OCI-LY1 (cell line): ENCODE data around the gene LRRC41.

Experiments
- H2AFZ ChIP-seq: fragments of 200-600 bp; sonication (generic), shearing (Covaris generic); 2 replicates; pipeline ENCODE4 v1.6.0; 2014; ENCODE audit warnings: antibody characterized with exemption, mild to moderate bottlenecking, low read length
- H3F3A ChIP-seq: fragments of 200-600 bp; sonication (generic), shearing (Covaris generic); 2 replicates; pipeline ENCODE4 v1.6.0; 2014; ENCODE audit warnings: mild to moderate bottlenecking, antibody characterized with exemption, low read length, moderate library complexity; ENCODE audit not compliant: insufficient read depth
- H3K27ac ChIP-seq: fragments of 200-600 bp; sonication (generic); 2 replicates; pipeline ENCODE4 v1.5.1; 2014; ENCODE audit warnings: low read length, mixed run types, mild to moderate bottlenecking, low read depth; ENCODE audit not compliant: poor library complexity, severe bottlenecking
- H3K27me3 ChIP-seq: fragments of 200-600 bp; sonication (generic); 2 replicates; pipeline ENCODE4 v1.6.0; 2014; ENCODE audit warnings: antibody characterized with exemption, mild to moderate bottlenecking, low read length, moderate library complexity; ENCODE audit not compliant: insufficient read depth
- H3K36me3 ChIP-seq: fragments of 200-600 bp; sonication (generic); 2 replicates; pipeline ENCODE4 v1.6.1; 2014; ENCODE audit warnings: mild to moderate bottlenecking, antibody characterized with exemption, low read length, moderate library complexity, mixed read lengths; ENCODE audit not compliant: insufficient read depth
- H3K4me1 ChIP-seq: fragments of 200-600 bp; sonication (generic); 2 replicates; pipeline ENCODE4 v1.5.1; 2014; ENCODE audit warnings: mild to moderate bottlenecking, low read length, moderate library complexity; ENCODE audit not compliant: insufficient read depth, severe bottlenecking
- H3K4me2 ChIP-seq: fragments of 200-600 bp; sonication (generic), shearing (Covaris generic); 2 replicates; pipeline ENCODE4 v1.6.1; 2014; ENCODE audit warnings: low read length
- H3K4me3 ChIP-seq: fragments of 200-600 bp; sonication (generic); 2 replicates; pipeline ENCODE4 v1.5.1; 2014; ENCODE audit warnings: low read length, low read depth, mild to moderate bottlenecking, mixed read lengths; ENCODE audit not compliant: poor library complexity, severe bottlenecking
- H3K79me2 ChIP-seq: fragments of 200-600 bp; shearing (Covaris generic); 2 replicates; pipeline ENCODE4 v1.6.1; 2016; ENCODE audit warnings: mixed run types, low read length, mixed read lengths; ENCODE audit not compliant: insufficient read depth
- H3K9ac ChIP-seq: fragments of 200-600 bp; sonication (generic), shearing (Covaris generic); 2 replicates; pipeline ENCODE4 v1.6.1; 2014; ENCODE audit warnings: mild to moderate bottlenecking, low read length, mixed read lengths
- H3K9me2 ChIP-seq: fragments of 200-600 bp; sonication (generic), shearing (Covaris generic); 2 replicates; pipeline ENCODE4 v1.6.1; 2014; ENCODE audit warnings: low read depth, mild to moderate bottlenecking, low read length, mixed read lengths
- H3K9me3 ChIP-seq: fragments of 200-600 bp; shearing (Covaris generic); 2 replicates; pipeline ENCODE4 v1.6.1; 2014; ENCODE audit warnings: low read length, mixed read lengths
- H4K20me1 ChIP-seq: fragments of 200-600 bp; sonication (generic), shearing (Covaris generic); 2 replicates; pipeline ENCODE4 v1.6.0; 2016; ENCODE audit warnings: mild to moderate bottlenecking, low read length; ENCODE audit not compliant: insufficient read depth
- EZH2 ChIP-seq: fragments of 200-600 bp; sonication (generic), shearing (Covaris generic); IDR thresholded peaks from 2 replicates; pipeline ENCODE4 v1.8.0; 2017; ENCODE audit warnings: borderline replicate concordance, mixed run types, mild to moderate bottlenecking, antibody characterized with exemption, low read length, moderate library complexity, mixed read lengths
- TF ChIP-seq, protein P1 (sequence below): fragments of 200-600 bp; sonication (generic), shearing (Covaris generic); IDR thresholded peaks from 2 replicates; pipeline ENCODE4 v1.5.1; 2017; ENCODE audit warnings: mild to moderate bottlenecking, antibody characterized with exemption, low read length, moderate library complexity, mixed read lengths

The LRRC41 gene

DNA sequence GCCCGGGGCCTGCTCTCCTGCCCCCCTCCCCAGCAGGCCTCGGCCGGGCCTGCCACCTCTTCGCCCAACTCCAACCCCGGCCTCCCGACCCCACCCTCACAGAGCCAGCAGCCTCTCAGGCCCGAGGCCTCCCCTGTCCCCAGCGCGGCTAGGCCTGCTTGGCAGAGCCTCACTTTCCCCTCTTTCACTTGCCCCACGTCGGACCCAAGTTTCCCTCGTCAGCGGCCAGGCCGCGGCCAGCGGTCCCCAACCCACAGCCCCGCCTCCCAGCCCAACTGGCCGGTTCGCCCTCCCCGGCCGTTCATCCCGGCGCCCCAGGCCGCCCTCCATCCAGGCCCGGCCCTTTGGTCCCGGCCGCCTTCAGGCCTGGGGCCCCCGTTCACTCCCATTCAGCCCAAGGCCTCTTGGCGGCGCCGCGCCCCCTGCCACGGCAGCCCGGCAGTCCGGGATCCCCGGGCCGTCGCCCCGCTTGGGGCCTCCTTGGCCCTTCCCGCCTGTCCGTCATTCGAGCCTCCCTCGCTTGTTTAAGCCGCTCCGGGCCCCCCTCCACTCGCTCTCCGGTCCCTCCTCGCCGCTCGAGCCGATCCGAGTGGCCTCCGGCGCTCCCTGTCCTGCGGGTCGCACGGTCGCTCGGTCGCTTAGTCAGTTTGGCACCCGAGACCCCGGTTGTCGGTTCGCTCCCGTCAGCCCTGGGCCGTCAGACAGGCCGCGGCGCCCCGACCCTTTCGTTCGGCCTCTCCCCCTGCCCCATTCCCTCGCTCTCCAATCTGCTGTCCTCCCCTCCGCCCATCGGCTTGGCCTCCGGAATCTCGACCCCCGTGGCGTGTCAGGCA lies 1.4 kb downstream of the LRRC41 start:
- no peaks in the 10 kb centered on the region for H3K9me3 ChIP-seq
- H3K79me2 ChIP-seq: peaks cover 34% of the 10 kb centered on the region
- H3K27me3 ChIP-seq: no peaks in the 10 kb centered on the region
- H3K27ac ChIP-seq: no peak overlapping the region
- no peak overlapping the region for H2AFZ ChIP-seq
- H3K36me3 ChIP-seq: peaks cover 15% of the 10 kb centered on the region; the same call in 1 of the 2 replicates
- no peak for TF ChIP-seq EZH2
- TF ChIP-seq, protein P1, sequence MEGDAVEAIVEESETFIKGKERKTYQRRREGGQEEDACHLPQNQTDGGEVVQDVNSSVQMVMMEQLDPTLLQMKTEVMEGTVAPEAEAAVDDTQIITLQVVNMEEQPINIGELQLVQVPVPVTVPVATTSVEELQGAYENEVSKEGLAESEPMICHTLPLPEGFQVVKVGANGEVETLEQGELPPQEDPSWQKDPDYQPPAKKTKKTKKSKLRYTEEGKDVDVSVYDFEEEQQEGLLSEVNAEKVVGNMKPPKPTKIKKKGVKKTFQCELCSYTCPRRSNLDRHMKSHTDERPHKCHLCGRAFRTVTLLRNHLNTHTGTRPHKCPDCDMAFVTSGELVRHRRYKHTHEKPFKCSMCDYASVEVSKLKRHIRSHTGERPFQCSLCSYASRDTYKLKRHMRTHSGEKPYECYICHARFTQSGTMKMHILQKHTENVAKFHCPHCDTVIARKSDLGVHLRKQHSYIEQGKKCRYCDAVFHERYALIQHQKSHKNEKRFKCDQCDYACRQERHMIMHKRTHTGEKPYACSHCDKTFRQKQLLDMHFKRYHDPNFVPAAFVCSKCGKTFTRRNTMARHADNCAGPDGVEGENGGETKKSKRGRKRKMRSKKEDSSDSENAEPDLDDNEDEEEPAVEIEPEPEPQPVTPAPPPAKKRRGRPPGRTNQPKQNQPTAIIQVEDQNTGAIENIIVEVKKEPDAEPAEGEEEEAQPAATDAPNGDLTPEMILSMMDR: peak; percentile 44
- peaks cover 24% of the 10 kb centered on the region for H3K4me1 ChIP-seq
- H4K20me1 ChIP-seq: no peaks in the 10 kb centered on the region
- H3K9ac ChIP-seq: peak overlapping the region; percentile 99
- peak overlapping the region; percentile 98 for H3K4me3 ChIP-seq
- peak overlapping the region; percentile 87 for H3K4me2 ChIP-seq
- H3F3A ChIP-seq: no peaks in the 10 kb centered on the region
- H3K9me2 ChIP-seq: no peaks in the 10 kb centered on the region

DNA sequence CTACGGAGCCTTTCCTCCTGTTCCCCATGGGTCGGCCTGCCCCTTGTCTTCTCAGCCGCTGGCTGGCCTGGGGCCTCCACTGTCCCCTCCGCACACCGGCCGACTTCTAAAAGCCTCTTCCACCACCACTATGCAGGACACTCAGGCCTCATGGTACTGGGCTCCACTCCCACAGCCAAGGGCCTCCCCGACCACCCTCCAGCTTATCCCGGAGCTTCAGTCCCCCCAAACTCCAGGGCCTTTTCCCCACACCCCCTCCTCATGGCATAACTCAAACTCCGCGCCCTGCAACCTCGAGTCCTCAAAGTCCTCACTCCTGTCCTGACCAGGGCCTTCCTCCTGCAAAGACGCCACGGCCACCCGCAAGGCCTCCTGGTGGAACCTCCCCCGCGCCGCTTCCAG lies 2.0 kb downstream of the LRRC41 start:
- H3K9ac ChIP-seq: peak overlapping the region; percentile 99
- no peaks in the 10 kb centered on the region for H3F3A ChIP-seq
- H2AFZ ChIP-seq: no peak overlapping the region
- H3K4me1 ChIP-seq: peaks cover 18% of the 10 kb centered on the region
- H3K27me3 ChIP-seq: no peaks in the 10 kb centered on the region
- H3K9me3 ChIP-seq: no peaks in the 10 kb centered on the region
- no peaks in the 10 kb centered on the region for H4K20me1 ChIP-seq
- H3K9me2 ChIP-seq: no peaks in the 10 kb centered on the region
- H3K4me3 ChIP-seq: peak overlapping the region; percentile 98
- peaks cover 18% of the 10 kb centered on the region; the same call in 1 of the 2 replicates for H3K36me3 ChIP-seq
- TF ChIP-seq EZH2: no peak
- H3K27ac ChIP-seq: no peak overlapping the region
- peak overlapping the region; percentile 87 for H3K4me2 ChIP-seq
- H3K79me2 ChIP-seq: peaks cover 28% of the 10 kb centered on the region

DNA sequence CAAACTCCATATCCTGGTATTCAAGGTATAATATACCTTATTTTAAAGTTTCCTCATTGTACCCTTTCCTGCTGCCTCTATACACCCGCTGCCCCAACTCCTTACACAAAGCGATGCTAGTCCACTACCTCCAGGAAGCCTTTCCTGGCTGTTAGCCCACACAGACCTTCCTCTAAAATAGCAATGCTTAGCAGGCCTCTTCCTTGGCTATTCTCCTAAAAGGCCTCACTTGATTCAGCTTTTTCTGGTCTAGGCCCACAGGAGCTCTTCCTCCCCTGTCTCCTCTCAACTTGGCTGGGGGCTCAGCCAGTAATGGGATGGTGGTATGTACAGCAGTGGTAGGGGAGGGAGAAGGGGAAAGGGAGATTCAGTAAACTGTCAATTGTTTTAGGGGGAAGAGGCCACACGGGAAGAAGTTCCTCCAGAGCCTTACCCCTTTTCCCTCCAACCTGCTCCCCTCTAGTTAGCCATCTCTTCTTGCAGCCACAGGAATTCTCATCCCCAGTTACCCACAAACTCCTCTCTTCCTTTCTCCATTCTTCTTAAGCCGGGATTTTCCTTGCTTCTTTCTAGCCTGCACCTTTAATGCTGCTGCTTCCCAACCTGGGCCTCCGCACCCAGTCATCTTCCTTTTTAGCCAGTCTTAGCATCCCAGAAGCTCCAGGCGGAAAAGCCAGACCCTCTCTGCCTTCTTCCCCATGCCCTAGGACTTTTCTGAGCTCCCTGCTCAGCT lies 2.6 kb downstream of the LRRC41 start:
- no peak overlapping the region for H2AFZ ChIP-seq
- H3K9ac ChIP-seq: no peak overlapping the region; the same call in 1 of the 2 replicates
- peaks cover 12% of the 10 kb centered on the region for H3K4me1 ChIP-seq
- peaks cover 22% of the 10 kb centered on the region for H3K79me2 ChIP-seq
- peak overlapping the region; percentile 87; the same call in 1 of the 2 replicates for H3K4me2 ChIP-seq
- peaks cover 20% of the 10 kb centered on the region; the same call in 1 of the 2 replicates for H3K36me3 ChIP-seq
- no peak overlapping the region for H3K27ac ChIP-seq
- H3K9me2 ChIP-seq: no peaks in the 10 kb centered on the region
- H3K9me3 ChIP-seq: no peaks in the 10 kb centered on the region
- H3F3A ChIP-seq: no peaks in the 10 kb centered on the region
- peak overlapping the region; percentile 98 for H3K4me3 ChIP-seq
- no peaks in the 10 kb centered on the region for H3K27me3 ChIP-seq
- no peaks in the 10 kb centered on the region for H4K20me1 ChIP-seq
- TF ChIP-seq EZH2: no peak
- TF ChIP-seq, protein P1: no peak
